ENCODE data around the gene MYL2.

MYL2 gene

GRCh38 chr12:110888256-110888991 is 32.0 kb downstream of the MYL2 start:
- DNase-seq = no peak

GRCh38 chr12:110885152-110885840 is 35.1 kb downstream of the MYL2 start:
- no peak for DNase-seq

- no peak for DNase-seq
Observed at GRCh38 chr12:110883251-110883650, 37.1 kb downstream of the MYL2 start.

- no peak for DNase-seq
Observed at GRCh38 chr12:110880651-110881050, 39.7 kb downstream of the MYL2 start.

GRCh38 chr12:110874781-110875180 is 45.6 kb downstream of the MYL2 start:
- no peak for DNase-seq

GRCh38 chr12:110874351-110874750 is 46.0 kb downstream of the MYL2 start:
- DNase-seq = no peak

GRCh38 chr12:110872100-110872499 is 48.3 kb downstream of the MYL2 start:
- no peak for DNase-seq

GRCh38 chr12:110869803-110870202 is 50.6 kb downstream of the MYL2 start:
- no peak for DNase-seq

- no peak for DNase-seq
Observed at GRCh38 chr12:110869026-110869425, 51.4 kb downstream of the MYL2 start.

- DNase-seq = no peak
Observed at GRCh38 chr12:110865521-110865920, 54.9 kb downstream of the MYL2 start.

- no peak for DNase-seq
Observed at GRCh38 chr12:110863161-110863560, 57.2 kb downstream of the MYL2 start.

GRCh38 chr12:110862329-110862728 is 58.0 kb downstream of the MYL2 start:
- DNase-seq = no peak

- DNase-seq = no peak
Observed at GRCh38 chr12:110861729-110862128, 58.6 kb downstream of the MYL2 start.

All from CD4-positive, alpha-beta T cell treated with Interleukin-6 for 4 hours (primary cell).